HAP-1 (cell line): Measurements from ENCODE around the gene TMPRSS4.

Experiments used
- DNase-seq, 2 experiments: peaks; one replicate each; pipeline ENCODE4 v3.0.0-alpha.2; 2016 to 2020; ENCODE audit warnings: low spot score in 2 of 2
- H3K27me3 ChIP-seq: fragments of 250-450 bp; sonication (Bioruptor Pico); 2 replicates; pipeline ENCODE4 v1.5.1; 2020; ENCODE audit warnings: low read depth, mild to moderate bottlenecking, moderate library complexity
- H3K36me3 ChIP-seq: fragments of 250-450 bp; sonication (Bioruptor Pico); replicated peaks from 2 replicates; pipeline ENCODE4 v1.5.1; 2020; ENCODE audit warnings: mild to moderate bottlenecking
- H3K4me1 ChIP-seq: fragments of 250-450 bp; sonication (Bioruptor Pico); 2 replicates; pipeline ENCODE4 v1.5.1; 2020; ENCODE audit warnings: mild to moderate bottlenecking
- H3K4me3 ChIP-seq: fragments of 250-450 bp; sonication (Bioruptor Pico); 2 replicates; pipeline ENCODE4 v1.5.1; 2020; ENCODE audit warnings: mild to moderate bottlenecking, moderate library complexity
- H3K9me3 ChIP-seq: fragments of 250-450 bp; sonication (Bioruptor Pico); 2 replicates; pipeline ENCODE4 v1.5.1; 2020; ENCODE audit warnings: mild to moderate bottlenecking, moderate library complexity
- in situ Hi-C: fragments of 300-500 bp; cut with MboI; formaldehyde crosslinking; loops from 3 replicates; pipeline ENCODE4 v1.14.3; 2020; ENCODE audit warnings: low sequenced_read_pairs, inconsistent platforms, mixed read lengths

Gene TMPRSS4

GRCh38 chr11:118092907-118093571, 16.2 kb downstream of the TMPRSS4 start:
- Histone ChIP-seq H3K4me3 (no peak overlapping the region), H3K27me3 (no peaks in the 10 kb centered on the region; the same call in 1 of the 2 replicates), H3K4me1 (no peaks in the 10 kb centered on the region), H3K9me3 (peaks cover under 1% of the 10 kb centered on the region; the same call in 1 of the 2 replicates), H3K36me3 (no peaks in the 10 kb centered on the region)
- in situ Hi-C loops: no loop called here
- DNase-seq: no peak

GRCh38 chr11:118095493-118095892, 18.6 kb downstream of the TMPRSS4 start:
- Histone ChIP-seq H3K9me3 (no peaks in the 10 kb centered on the region), H3K4me1 (no peaks in the 10 kb centered on the region), H3K27me3 (no peaks in the 10 kb centered on the region; the same call in 1 of the 2 replicates), H3K4me3 (no peak overlapping the region), H3K36me3 (no peaks in the 10 kb centered on the region)
- in situ Hi-C loops: no loop called here
- DNase-seq: no peak

- Histone ChIP-seq H3K4me3 (no peak overlapping the region), H3K9me3 (no peaks in the 10 kb centered on the region), H3K27me3 (no peaks in the 10 kb centered on the region; the same call in 1 of the 2 replicates), H3K4me1 (no peaks in the 10 kb centered on the region), H3K36me3 (no peaks in the 10 kb centered on the region)
- in situ Hi-C loops: no loop called here
- DNase-seq: no peak
Measured at GRCh38 chr11:118095967-118096367, 19.1 kb downstream of the TMPRSS4 start.

DNA sequence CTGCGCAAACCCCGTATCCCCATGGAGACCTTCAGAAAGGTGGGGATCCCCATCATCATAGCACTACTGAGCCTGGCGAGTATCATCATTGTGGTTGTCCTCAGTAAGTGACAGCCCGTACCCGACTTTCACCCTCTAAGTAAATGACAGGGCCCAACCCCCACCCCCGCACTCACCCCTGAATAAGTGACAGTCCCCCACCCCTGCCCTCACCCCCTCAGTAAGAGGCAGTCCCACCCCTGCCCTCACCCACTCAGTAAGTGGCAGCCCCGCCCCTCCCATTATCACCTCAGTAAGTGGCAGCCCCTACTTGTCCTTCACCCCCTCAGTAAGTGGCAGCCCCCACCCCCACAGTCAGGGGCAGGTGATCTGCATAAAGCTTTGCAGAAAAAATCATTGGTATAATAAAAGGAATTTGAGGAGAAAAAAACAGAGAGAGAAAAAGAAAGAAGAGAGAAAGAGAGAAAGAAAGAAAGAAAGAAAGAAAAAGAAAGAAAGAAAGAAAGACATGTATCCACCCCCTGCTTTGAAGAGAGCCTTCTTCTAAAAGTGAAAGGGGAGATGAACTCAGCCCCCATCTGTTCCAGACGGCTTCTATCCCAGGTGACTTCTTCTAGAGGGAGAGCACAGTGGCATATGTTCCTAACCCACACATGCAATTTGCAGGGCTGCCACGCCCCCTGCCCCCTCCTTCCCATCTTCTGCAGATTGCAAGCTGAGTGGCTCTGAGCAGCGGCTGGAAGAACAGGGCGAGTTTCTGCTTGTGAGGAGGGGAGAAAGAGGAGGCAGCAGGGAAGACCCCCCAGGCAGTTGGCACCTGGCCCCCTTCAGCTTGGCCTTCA, 22.3 kb downstream of the TMPRSS4 start:
- H3K36me3 ChIP-seq: no peaks in the 10 kb centered on the region
- H3K9me3 ChIP-seq: no peaks in the 10 kb centered on the region
- in situ Hi-C loops: no loop called here
- no peak overlapping the region for H3K4me3 ChIP-seq
- H3K27me3 ChIP-seq: no peaks in the 10 kb centered on the region; the same call in 1 of the 2 replicates
- DNase-seq: peak in 1 of 2 experiments; percentile 14
- no peaks in the 10 kb centered on the region for H3K4me1 ChIP-seq

DNA sequence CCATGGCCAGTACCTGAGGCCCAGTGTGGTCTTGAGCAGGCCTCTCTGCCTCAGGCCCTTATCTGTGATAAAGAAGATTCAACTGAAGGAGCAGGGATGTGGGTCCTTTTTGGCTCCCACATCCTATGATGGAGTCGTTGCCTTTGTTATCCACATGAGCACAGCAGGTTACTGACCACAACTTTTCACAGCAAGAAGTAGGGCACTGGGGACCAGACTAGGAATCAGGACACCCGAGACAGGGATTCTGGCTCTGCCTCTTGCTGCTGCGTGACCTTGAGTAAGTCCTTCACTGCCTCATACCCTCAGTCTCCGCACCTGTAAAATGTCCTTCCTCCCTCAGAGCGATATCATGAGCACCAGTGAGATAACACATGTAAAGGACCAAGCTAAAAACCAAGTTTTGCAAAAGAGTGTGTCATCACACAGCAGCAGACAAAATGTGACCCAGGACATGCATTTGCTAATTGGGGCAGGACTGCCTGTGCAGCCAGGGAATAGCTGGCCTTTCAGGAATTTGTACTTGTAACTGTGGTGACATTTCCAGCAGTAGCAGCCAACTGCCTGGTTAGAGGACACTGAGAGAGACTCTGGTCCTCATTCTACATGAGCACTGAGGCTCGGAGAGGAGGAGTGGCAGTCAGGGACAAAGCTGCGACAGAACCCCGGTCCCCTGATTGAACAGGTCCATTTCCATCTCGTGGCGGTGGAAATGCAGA, 23.1 kb downstream of the TMPRSS4 start:
- H3K4me1 ChIP-seq: no peaks in the 10 kb centered on the region
- no peaks in the 10 kb centered on the region for H3K9me3 ChIP-seq
- in situ Hi-C loops: no loop called here
- H3K4me3 ChIP-seq: no peak overlapping the region
- H3K36me3 ChIP-seq: no peaks in the 10 kb centered on the region
- H3K27me3 ChIP-seq: no peaks in the 10 kb centered on the region; the same call in 1 of the 2 replicates
- DNase-seq: no peak

DNA sequence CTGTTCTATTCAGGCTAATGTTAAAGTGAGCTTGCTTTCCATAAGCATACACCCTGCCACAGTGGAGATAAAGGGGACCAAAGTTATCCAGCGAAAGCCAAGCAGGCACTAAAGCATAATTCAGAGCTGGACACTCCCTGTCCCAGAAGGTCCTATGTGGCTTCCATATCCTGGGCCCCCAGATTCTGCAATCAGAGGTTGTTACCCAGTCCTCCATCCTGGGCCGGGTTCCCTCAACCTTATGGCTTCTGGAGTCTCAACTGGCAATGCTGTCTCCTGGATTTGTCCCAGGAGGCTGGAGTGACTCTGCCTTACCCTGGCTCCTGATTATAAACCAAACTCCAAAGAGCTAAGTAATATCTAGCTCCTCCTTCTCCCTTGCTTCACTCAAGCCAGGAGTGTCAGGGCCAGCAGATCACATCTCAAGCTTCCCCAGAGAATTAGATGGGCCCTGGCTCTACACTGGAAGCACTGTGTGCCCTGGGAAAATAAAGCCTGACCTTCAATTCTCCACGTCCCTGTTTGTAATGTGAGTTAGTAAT, 23.9 kb downstream of the TMPRSS4 start:
- no peaks in the 10 kb centered on the region for H3K9me3 ChIP-seq
- H3K4me1 ChIP-seq: no peaks in the 10 kb centered on the region
- H3K4me3 ChIP-seq: no peak overlapping the region
- in situ Hi-C loops: no loop called here
- H3K27me3 ChIP-seq: no peaks in the 10 kb centered on the region; the same call in 1 of the 2 replicates
- no peaks in the 10 kb centered on the region for H3K36me3 ChIP-seq
- DNase-seq: no peak

- H3K4me1 ChIP-seq: no peaks in the 10 kb centered on the region
- DNase-seq: no peak
- no peaks in the 10 kb centered on the region for H3K36me3 ChIP-seq
- H3K9me3 ChIP-seq: no peaks in the 10 kb centered on the region
- H3K27me3 ChIP-seq: no peaks in the 10 kb centered on the region
- in situ Hi-C loops: no loop called here
- H3K4me3 ChIP-seq: no peak overlapping the region
Measured at GRCh38 chr11:118102721-118103261, 25.9 kb downstream of the TMPRSS4 start.

DNA sequence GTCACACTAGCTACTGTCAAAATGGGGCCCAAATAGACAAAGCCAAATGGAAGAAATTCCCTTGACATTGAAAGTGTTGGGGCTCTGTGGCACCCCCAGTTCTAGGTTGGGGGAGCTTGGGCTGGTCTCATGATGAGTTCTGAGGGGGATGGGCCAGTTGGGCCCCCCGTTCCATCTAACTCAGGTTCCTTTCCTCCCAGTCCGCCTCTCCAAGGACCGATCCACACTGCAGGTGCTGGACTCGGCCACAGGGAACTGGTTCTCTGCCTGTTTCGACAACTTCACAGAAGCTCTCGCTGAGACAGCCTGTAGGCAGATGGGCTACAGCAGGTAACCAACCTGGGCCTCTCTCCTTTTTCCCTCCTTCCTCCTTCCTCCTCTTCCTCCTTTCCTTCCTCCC, 27.6 kb downstream of the TMPRSS4 start:
- Histone ChIP-seq H3K9me3 (no peaks in the 10 kb centered on the region), H3K36me3 (no peaks in the 10 kb centered on the region), H3K4me1 (no peaks in the 10 kb centered on the region), H3K27me3 (no peaks in the 10 kb centered on the region), H3K4me3 (no peak overlapping the region)
- in situ Hi-C loops: no loop called here
- DNase-seq: no peak

- Histone ChIP-seq H3K4me3 (no peak overlapping the region), H3K9me3 (no peaks in the 10 kb centered on the region), H3K27me3 (no peaks in the 10 kb centered on the region), H3K4me1 (no peaks in the 10 kb centered on the region), H3K36me3 (no peaks in the 10 kb centered on the region)
- DNase-seq: no peak
- in situ Hi-C loops: no loop called here
Measured at GRCh38 chr11:118105657-118106305, 28.9 kb downstream of the TMPRSS4 start.

DNA sequence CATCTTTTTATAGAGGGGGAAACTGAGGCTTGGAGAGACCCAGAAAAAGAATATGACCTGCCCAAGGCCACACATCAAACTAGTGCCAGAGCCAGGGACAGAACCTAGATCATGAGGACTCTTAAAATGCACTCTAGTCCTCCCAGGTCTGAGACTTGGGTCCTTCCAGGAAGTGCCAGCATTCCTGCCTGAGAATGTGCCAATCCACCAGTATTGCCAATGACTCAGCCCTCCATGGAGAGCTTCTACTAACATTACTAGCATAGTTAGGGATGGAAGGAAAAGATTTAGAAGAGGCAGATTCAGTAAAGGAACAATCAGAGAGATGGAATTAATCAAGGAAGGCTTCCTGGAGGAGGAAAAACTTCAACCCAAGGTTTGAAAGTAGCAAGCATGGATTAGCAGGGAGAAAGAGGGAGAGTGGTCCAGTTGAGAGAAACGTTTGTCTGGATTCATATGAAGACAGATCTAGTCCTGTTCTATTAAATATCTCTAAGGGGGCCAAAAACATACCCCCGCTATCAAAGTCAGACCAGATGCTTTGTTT, 30.0 kb downstream of the TMPRSS4 start:
- Histone ChIP-seq H3K9me3 (no peaks in the 10 kb centered on the region), H3K36me3 (no peaks in the 10 kb centered on the region), H3K4me3 (no peak overlapping the region), H3K27me3 (no peaks in the 10 kb centered on the region), H3K4me1 (no peaks in the 10 kb centered on the region)
- no peak for DNase-seq
- in situ Hi-C loops: no loop called here

- Histone ChIP-seq H3K4me3 (no peak overlapping the region), H3K9me3 (no peaks in the 10 kb centered on the region), H3K4me1 (no peaks in the 10 kb centered on the region), H3K27me3 (no peaks in the 10 kb centered on the region), H3K36me3 (no peaks in the 10 kb centered on the region)
- in situ Hi-C loops: no loop called here
- DNase-seq: no peak
Measured at GRCh38 chr11:118108513-118108912, 31.6 kb downstream of the TMPRSS4 start.

DNA sequence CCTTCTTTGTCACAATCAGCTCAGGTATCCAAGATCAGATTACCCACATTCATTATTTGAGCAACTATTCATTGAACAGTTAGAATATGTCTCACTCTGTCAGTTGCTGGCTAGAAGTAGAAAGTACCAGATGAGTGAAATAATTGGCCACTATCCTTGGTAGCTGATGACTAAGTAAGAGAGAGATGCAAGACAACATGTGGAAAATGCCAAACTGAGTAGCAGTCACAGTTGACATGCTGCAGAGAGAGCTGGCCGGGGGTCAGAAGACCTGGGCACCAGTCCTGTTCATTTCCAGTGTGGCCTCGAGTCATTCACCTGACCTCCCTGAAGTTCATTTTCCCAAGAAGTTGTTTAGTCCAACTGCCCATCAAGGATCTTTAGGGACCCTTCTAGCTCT, 32.4 kb downstream of the TMPRSS4 start:
- no peaks in the 10 kb centered on the region for H3K27me3 ChIP-seq
- DNase-seq: no peak
- in situ Hi-C loops: no loop called here
- no peaks in the 10 kb centered on the region for H3K36me3 ChIP-seq
- no peaks in the 10 kb centered on the region for H3K9me3 ChIP-seq
- no peak overlapping the region for H3K4me3 ChIP-seq
- no peaks in the 10 kb centered on the region for H3K4me1 ChIP-seq
